GM23338 (cell line): Measurements from ENCODE around the gene TTC13. TPM values are rescaled to one million over a fixed set of nuclear protein-coding genes. Genes with fewer than 3 reads are reported as not detected.

Experiments used
- ATAC-seq: fragments of 200-7000 bp; cut with Tn5 transposase; 3 replicates; pipeline ENCODE4 v1.9.1; 2020
- DNase-seq: peaks from one replicate; pipeline ENCODE4 v3.0.0-alpha.2; 2015; ENCODE audit warnings: low spot score
- H2AFZ ChIP-seq: fragments of 200-600 bp; sonication (generic); 2 replicates; pipeline ENCODE4 v1.8.0; 2016; ENCODE audit warnings: antibody characterized with exemption, mild to moderate bottlenecking, moderate library complexity
- H3F3A ChIP-seq: fragments of 200-600 bp; sonication (generic); replicated peaks from 2 replicates; pipeline ENCODE4 v1.8.0; 2017; ENCODE audit warnings: antibody characterized with exemption, mixed run types, low read depth
- H3K27ac ChIP-seq: fragments of 200-600 bp; sonication (generic); 2 replicates; pipeline ENCODE4 v1.6.1; 2016; ENCODE audit warnings: low read depth
- H3K27me3 ChIP-seq: fragments of 200-600 bp; sonication (generic); 2 replicates; pipeline ENCODE4 v1.8.0; 2016; ENCODE audit warnings: mild to moderate bottlenecking, mixed run types, moderate library complexity; ENCODE audit not compliant: insufficient read depth
- H3K36me3 ChIP-seq: fragments of 200-600 bp; sonication (generic); 2 replicates; pipeline ENCODE4 v1.8.0; 2016; ENCODE audit warnings: mild to moderate bottlenecking; ENCODE audit not compliant: insufficient read depth
- H3K4me1 ChIP-seq: fragments of 200-600 bp; sonication (generic); 2 replicates; pipeline ENCODE4 v1.8.0; 2016; ENCODE audit warnings: mild to moderate bottlenecking, moderate library complexity; ENCODE audit not compliant: insufficient read depth
- H3K4me2 ChIP-seq: fragments of 200-600 bp; sonication (generic); 2 replicates; pipeline ENCODE4 v1.7.1; 2017; ENCODE audit warnings: mixed run types
- H3K4me3 ChIP-seq: fragments of 200-600 bp; sonication (generic); 2 replicates; pipeline ENCODE4 v1.6.1; 2016; ENCODE audit warnings: mixed run types
- H3K79me2 ChIP-seq: fragments of 200-600 bp; sonication (generic); replicated peaks from 2 replicates; pipeline ENCODE4 v1.8.0; 2017; ENCODE audit warnings: mild to moderate bottlenecking; ENCODE audit not compliant: insufficient read depth
- H3K9me2 ChIP-seq: fragments of 200-600 bp; sonication (generic); 2 replicates; pipeline ENCODE4 v1.8.0; 2017; ENCODE audit not compliant: insufficient read depth
- H4K20me1 ChIP-seq: fragments of 200-600 bp; sonication (generic); replicated peaks from 2 replicates; pipeline ENCODE4 v1.8.0; 2017; ENCODE audit warnings: mild to moderate bottlenecking; ENCODE audit not compliant: insufficient read depth
- H3K27ac Mint-ChIP-seq: 2 replicates; pipeline ENCODE4 v1.8.0; 2020; ENCODE audit warnings: inconsistent platforms, mild to moderate bottlenecking, moderate library complexity, mixed read lengths
- H3K27me3 Mint-ChIP-seq: 3 replicates; pipeline ENCODE4 v1.8.0; 2022; ENCODE audit warnings: low read depth, mild to moderate bottlenecking, moderate library complexity, mixed read lengths, inconsistent platforms; ENCODE audit not compliant: insufficient read depth, poor library complexity
- H3K36me3 Mint-ChIP-seq: 3 replicates; pipeline ENCODE4 v1.8.0; 2021; ENCODE audit warnings: low read depth, mild to moderate bottlenecking, inconsistent platforms, moderate library complexity, mixed read lengths
- H3K4me1 Mint-ChIP-seq: 3 replicates; pipeline ENCODE4 v1.8.0; 2020; ENCODE audit warnings: mild to moderate bottlenecking, inconsistent platforms, mixed read lengths
- H3K4me3 Mint-ChIP-seq: 3 replicates; pipeline ENCODE4 v1.8.0; 2021; ENCODE audit warnings: moderate library complexity, mild to moderate bottlenecking, inconsistent platforms, mixed read lengths
- H3K9me3 Mint-ChIP-seq: 3 replicates; pipeline ENCODE4 v1.8.0; 2020; ENCODE audit warnings: moderate library complexity, mild to moderate bottlenecking, inconsistent platforms, mixed read lengths
- REST ChIP-seq: IDR thresholded peaks from one replicate; pipeline ENCODE4 v1.6.1; 2018; ENCODE audit warnings: antibody characterized with exemption; ENCODE audit not compliant: unreplicated experiment
- ZNF462 ChIP-seq: fragments of 250-450 bp; sonication (Bioruptor Pico); IDR thresholded peaks from 2 replicates; pipeline ENCODE4 v1.5.0; 2020; ENCODE audit warnings: mild to moderate bottlenecking, moderate library complexity
- polyA plus RNA-seq: library from polyadenylated mRNA; unstranded; fragments of >200 nt; fragmentation: Nextera tagmentation; extraction: Ambion mirVana; gene quantifications from 2 replicates; pipeline ENCODE4 v1.2.1, GENCODE V29; 2016
- total RNA-seq: library from RNA; depleted of rRNA; stranded (reverse); fragments of >200 nt; shearing (Covaris generic); gene quantifications from 2 replicates; pipeline ENCODE4 v1.2.3, GENCODE V29; 2014

The TTC13 gene
- total and polyA plus RNA-seq, 2 experiments from 2014 or later, result 3.8 to 9.4 TPM

GRCh38 chr1:230884646-230885045 is 94.0 kb downstream of the TTC13 start (continued):
- no peak for TF ChIP-seq ZNF462 (CRISPR knock-in tag)

- Mint-ChIP-seq H3K27me3 (peaks cover 6% of the 10 kb centered on the region), H3K9me3 (peaks cover 3% of the 10 kb centered on the region; the same call in 1 of the 3 replicates), H3K4me1 (peaks cover 22% of the 10 kb centered on the region), H3K4me3 (no peak overlapping the region), H3K36me3 (0 out of 3 replicates have a peak, but pooled peaks cover 3% of the 10 kb centered on the region), H3K27ac (no peak overlapping the region)
- Histone ChIP-seq H3K79me2 (no peaks in the 10 kb centered on the region), H3K4me2 (no peak overlapping the region), H3K9me2 (no peaks in the 10 kb centered on the region), H3K4me1 (no peaks in the 10 kb centered on the region), H3K27me3 (no peaks in the 10 kb centered on the region), H3F3A (no peaks in the 10 kb centered on the region), H2AFZ (no peak overlapping the region), H3K36me3 (no peaks in the 10 kb centered on the region), H3K4me3 (no peak overlapping the region), H4K20me1 (no peaks in the 10 kb centered on the region), H3K27ac (no peak overlapping the region)
- no peak for TF ChIP-seq REST
- ATAC-seq, result no peak
- DNase-seq, result no peak
These were observed 94.7 kb downstream of the TTC13 start for GRCh38 chr1:230883967-230884366.
